Colon (tissue), 2 donors: Measurements from ENCODE around the gene TMEM131.
"Not testable (repeated sequence)": the region's sequence is repeated elsewhere in the genome, so short reads cannot be mapped to it uniquely, and the experiment has no call there.

Experiments
- FAIRE-seq: peaks from 2 replicates; lab custom pipeline; 2012; peaks lifted over from hg19 to GRCh38; lab: Jason Lieb, UNC
- donor health status: control.
- donor health status: control.

Gene TMEM131

DNA sequence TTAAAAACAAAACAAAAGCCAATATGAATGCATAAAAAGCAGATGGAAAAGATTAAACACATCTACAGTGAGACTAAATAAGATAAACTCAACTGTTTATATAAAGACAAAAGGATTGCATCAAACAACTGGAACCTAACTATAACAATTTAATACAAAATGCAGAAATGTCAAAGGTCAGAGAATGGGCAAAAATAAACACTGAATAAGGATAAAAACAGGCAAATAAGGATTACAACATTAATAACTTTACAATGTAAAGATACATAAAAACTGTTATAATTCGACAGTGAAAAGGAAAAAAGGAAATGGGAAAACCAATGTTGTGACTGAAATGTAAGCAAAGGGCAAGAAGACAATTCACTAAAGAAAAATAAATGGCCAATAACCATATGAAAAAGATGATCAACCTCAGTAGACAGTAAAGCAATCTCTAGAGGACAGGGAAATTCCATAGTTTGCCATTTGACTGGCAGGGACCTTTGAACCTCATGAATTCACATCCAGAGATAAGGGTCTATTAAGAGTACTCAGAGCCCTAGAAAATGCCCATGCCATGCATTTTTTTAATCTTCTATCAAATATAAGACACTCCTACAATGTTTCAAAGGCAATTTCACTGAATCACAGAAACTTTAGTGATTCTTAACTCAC is 83.7 kb downstream of the TMEM131 start:
- no peak for FAIRE-seq

DNA sequence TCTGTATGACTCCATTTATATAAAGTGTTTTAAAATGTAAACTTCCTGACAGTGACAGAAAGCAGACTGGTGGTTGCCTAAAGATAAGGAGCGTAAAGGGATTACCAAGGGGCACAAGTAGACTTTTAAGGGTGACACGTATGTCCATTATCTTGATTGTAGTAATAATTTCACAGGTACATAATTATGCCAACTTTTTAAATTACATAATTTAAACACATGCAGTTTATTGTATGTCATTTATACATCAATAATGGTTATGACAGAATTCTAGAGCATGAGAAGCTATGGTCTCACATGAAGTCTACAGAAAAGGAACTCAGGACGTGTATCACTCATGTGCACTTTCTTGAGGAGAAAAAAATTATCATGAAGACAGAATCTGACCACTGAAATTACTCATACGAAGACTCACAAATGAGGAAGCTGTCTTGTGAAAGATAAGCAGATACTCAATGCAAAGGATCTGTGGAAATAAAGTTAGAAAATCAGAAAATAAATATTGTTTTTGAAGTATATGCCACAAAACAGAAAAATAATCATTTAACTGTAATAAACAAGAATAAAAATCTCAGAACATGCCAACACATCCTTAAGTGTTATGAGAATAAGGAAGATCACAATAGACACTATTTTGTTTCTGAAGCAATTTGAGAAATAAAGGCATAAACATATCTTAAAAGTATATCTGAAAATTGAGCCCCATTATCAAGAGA is 84.4 kb downstream of the TMEM131 start:
- no peak for FAIRE-seq

DNA sequence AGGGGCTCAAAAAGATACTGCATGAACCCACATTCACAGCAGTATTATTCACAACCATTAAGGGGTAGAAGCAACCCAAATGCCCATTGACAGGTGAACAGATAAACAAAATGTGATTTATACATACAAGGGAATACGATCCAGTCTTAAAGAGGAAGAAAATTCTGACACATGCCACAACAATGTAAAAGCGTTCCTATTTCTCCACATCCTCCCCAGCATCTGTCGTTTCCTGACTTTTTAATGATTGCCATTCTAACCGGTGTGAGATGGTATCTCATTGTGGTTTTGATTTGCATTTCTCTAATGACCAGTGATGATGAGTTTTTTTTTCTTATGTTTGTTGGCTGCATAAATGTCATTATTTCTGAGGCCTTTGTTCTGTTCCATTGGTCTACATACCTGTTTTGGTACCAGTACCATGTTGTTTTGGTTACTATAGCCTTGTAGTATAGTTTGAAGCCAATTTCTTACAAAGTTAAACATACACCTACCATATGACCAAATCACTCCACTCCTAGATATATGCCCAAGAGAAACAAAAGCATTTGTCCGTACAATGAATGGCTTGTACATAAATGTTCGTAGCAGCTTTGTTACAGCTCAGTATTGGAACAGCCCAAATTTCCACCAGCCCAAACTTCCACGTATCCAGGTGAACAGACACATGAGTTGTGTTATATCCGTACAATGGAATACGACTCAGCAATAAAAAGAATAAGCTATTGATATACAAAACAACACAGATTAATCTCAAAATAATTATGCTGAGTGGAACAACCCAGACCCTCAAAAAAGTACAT is 85.1 kb downstream of the TMEM131 start:
- FAIRE-seq: no peak

DNA sequence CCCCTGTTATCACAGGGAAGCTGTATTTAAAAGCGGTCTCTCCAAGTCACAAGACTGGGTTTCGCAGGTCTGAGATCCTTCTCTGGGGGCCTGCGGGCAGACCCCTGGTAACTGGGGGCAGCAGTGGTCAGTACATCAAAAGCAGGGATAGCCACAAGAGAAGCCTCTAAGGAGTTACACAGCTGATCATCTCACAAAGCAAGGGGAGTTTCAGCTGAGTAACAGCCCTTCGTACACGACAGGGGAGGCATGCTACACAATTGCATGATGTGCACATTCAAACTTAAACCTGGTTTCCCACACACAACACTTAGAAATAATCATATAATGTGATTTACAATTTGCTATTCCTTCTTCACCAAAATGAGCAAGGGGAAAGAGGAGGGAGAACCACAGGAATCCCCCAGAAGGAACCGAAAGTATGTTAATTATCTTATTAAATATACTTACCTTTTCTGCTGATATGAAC is 87.5 kb downstream of the TMEM131 start:
- FAIRE-seq: no peak

DNA sequence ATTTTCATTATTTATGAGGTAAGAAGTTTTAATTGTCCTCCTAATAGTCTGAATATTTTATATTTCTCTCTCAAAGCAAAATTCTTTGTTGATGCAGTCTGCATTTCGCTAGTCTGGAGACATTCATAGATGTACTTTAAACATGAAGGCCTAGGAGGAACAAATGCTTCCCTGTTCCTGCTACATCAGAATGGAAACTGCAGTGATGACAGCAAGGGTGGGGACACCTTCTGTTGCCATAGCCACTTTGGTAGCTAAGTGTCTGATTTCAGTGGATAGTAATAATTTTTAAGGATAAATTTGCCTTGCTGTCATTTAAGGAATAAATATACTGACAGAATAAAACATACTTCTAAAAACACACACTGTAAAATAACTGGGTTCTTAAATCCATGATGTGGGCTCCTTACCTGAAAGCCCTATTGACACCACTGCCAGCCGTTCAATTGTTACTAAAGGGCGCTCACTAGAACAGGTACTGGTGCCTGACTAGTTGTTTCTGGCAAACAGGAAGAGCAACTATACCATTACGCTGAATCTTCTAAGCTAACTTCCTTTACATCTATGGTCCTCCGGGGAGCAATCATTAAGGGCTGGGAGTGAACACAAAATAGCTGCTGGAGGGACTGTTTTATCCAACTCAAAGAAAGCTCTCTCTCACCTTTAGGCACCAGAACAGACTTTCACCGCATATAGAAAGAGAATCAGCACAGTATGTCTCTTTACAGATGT is 88.2 kb downstream of the TMEM131 start:
- no peak for FAIRE-seq

DNA sequence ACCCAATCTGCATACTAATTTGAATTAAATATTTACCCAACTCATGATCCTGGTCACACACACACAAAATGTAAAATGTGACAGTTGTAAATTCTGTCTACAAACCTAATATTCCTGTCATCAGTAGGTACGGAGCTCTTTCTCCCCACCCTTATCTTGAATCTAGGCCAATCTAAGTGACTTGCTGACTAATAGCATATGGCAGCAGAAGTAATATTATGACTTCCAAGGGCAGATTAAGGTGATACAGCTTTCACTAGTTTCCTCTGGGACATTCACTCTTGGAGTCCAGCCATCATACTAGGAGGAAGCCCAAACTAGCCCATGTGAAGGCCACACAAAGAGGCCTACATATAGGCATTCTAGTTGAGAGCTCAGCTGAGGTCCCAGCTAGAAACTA is 89.4 kb downstream of the TMEM131 start:
- no peak for FAIRE-seq

DNA sequence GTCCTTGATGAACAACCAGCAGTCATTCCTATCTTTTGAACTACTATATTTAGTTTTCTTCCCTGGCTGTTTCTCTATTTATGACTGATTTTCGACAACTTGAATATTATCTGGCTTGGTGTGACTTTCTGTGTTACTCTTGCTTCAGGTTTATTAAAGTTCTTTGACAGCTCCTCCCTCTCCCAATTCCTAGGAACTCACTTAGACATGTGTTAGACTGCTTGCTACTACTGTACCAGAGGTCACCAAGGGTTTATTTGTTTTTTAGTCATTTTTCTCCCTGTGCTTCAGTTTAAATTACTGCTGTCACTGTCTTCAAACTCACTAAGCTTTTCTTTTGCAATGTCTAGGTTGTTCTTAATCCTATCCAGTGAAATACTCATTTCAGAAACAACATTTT is 90.5 kb downstream of the TMEM131 start:
- no peak for FAIRE-seq

DNA sequence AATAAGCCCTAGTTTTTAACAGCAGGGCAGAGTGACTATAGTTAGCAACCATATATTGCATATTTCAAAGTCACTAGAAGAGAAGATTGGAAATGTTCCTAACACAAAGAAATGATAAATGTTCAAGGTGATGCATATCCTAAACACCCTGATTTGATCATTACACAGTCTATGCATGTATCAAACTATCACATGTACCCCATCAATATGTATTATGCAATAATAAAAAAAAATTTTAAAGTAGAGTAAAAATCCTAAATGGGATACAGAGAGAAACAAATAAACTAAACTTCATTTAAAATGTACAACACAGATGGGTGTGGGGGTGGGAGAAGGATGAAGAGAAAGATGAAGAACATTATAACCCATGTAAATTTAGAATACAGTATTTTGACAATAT is 93.9 kb downstream of the TMEM131 start:
- no peak for FAIRE-seq

DNA sequence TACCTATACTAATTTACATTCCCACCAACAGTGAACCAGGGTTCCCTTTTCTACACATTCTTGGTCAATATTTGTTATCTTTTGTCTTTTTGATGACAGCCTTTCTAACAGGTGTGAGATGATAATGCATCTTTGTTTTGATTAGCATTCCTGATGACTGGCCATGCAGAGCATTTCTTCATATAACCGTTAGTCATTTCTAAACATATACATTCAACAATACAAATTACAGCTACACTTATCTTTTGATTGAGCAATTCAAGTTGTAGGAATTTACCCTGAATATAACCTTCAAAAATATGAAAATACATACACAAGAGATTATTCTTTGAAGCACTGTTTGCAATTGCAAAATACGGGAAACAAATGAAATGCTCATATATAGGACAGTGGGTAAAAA is 94.9 kb downstream of the TMEM131 start:
- no peak for FAIRE-seq

DNA sequence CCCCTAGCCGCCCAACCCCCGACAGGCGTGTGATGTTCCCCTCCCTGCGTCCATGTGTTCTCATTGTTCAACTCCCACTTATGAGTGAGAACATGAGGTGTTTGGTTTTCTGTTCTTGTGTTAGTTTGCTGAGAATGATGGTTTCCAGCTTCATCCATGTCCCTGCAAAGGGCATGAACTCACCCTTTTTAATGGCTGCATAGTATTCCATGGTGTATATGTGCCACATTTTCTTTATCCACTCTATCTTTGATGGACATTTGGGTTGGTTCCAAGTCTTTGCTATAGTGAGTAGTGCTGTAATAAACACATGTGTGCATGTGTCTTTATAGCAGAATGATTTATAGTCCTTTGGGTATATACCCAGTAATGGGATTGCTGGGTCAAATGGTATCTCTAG is 102.7 kb downstream of the TMEM131 start:
- not testable (repeated sequence) for FAIRE-seq

DNA sequence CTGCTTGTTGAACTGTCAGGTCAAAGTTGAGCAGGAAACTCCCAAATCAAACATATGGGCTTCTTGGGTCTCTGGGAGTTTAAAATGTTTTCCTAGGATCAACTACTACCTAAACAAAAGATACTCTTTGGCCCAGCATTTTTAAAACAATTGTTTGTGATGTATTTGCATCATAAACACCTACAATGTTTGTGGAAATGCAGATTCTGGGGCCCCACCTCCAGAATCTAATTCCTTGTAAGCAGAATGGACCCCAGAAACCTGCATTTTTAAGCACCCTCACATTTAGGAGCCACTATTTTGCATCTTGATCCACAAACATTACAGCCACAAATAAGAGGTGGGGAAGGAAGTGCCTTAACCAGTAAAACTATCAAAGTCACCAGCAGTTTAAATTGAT is 104.1 kb downstream of the TMEM131 start:
- FAIRE-seq: no peak

DNA sequence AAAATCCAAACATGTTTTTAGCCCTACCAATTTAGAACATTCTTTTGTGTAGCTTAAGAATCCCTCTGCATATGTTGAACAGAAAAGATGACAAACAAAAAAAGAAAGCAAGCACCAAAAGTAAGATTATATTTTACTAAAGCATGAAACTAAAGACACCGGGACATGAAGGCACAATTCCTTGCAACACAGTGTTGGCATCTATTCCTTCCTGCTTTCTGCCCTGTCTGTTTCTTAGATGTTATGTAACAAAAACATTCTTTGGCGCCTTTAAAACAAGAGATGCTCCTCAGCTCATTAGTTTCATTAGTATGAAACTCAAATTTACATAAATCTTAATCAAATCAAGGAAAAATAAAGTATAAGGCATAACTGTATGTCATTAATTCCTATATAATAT is 106.6 kb downstream of the TMEM131 start:
- no peak for FAIRE-seq

DNA sequence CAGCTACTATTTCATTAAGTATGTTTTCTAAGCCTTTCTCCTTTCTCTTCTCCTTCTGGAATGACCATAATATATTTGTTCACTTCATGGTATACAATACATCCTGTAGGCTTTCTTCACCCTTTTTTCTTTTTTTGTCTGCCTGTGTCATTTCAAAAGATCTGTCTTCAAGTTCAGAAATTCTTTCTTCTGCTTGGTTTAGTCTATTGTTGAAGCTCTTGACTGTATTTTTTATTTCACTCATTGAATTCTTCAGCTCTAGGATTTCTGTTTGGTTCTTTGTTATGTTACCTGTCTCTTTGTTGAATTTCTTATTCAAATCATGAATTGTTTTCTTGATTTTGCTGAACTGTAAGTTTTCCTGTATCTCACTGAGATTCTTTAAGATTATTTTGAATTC is 109.9 kb downstream of the TMEM131 start:
- no peak for FAIRE-seq

DNA sequence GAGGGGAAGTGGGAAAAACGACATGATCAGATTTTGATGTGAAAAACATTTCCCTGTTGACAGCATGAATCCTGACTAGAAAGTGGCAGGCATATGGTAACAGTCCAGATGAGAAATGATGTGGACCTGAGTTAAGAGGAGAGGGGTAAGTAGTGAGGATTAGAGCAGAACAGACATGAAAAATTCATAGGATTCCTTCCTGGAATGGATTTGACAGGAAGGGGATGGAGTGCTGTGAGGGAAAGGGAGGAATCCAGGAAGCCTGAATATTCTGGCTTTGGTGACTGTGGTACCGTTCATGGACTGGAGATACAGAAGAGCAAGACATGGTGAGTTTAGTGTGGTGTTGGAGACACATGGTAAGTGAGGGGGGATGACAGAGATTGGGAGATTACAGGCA is 115.4 kb downstream of the TMEM131 start:
- FAIRE-seq: no peak

DNA sequence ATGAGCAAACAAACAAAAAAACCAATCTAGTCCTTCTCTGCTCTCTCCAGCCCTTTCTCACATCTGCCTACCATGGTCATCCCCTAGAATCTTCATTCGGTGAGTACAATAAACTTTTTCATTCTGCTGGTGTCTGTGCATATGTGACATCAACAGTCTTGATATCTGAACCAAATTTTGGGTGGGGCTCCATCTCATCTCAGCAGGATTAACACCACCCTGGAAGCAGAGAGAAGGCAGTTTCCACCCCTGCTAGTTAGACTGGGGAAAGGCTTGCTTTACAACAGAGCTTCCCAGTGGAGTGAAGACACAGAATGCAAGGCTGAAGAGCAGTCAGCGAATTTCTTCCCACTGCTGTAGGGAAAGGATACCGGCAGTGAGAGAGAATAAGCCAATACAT is 116.9 kb downstream of the TMEM131 start:
- FAIRE-seq: no peak

DNA sequence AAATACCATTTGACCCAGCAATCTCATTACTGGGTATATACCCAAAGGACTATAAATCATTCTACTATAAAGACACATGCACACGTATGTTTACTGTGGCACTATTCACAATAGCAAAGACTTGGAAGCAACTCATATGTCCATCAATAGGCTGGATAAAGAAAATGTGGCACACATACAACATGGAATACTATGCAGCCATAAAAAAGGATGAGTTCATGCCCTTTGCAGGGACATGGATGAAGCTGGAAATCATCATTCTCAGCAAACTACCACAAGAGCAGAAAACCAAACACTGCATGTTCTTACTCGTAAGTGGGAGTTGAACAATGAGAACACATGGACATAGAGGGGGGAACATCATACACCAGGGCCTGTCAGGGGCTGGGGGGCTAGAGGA is 117.4 kb downstream of the TMEM131 start:
- not testable (repeated sequence) for FAIRE-seq

DNA sequence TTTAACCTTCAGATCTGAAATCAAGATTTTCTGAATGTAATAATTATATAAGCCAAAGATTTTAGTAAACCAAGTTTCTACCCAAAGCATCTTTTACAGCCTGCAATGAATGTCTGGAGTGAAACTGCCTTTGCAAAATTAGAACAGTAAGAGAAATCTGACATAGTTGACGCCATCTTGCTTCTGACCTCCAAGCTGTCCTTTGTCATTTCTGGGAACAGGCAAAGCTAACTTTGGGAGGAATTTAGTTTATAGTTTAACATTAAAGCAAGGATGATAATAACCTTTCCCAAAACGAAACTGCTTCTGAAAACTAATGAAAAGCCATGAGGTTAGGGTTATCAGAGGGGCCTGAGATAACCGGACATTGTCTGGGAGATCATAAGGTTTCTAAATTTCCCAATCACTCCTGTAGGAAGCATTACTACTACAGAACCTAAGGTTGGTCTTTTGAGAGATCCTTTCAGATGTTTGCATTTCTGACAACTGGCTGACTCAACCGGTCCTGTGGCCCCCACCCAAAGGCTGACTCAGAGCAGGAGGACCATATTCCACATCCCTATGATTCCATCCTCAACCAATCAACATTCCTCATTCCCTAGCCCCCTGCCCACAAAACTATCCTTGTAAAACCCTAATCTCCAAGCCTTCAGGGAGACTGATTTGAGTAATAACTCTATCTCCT is 124.5 kb downstream of the TMEM131 start:
- no peak for FAIRE-seq

DNA sequence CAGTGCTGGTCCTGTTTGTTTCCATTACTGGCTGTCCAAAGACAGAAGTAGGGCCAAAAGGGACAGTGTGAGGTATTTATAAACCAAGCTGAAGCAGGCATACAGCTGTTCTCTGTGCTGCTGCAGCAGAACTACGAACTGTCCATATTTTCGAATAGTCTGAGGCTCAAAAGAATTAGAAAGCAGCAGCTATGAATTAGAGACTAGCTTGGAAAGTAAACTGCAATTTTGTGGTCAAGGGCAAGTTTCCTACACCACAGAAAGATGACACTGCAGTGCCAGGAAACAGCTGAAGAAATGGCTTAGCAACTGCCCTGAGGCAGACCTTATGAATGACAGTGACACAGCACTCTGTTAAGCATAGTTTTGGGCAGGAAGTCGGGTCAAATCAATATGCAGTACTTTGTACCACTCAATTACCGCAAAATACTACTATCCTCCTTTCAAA is 125.3 kb downstream of the TMEM131 start:
- no peak for FAIRE-seq

DNA sequence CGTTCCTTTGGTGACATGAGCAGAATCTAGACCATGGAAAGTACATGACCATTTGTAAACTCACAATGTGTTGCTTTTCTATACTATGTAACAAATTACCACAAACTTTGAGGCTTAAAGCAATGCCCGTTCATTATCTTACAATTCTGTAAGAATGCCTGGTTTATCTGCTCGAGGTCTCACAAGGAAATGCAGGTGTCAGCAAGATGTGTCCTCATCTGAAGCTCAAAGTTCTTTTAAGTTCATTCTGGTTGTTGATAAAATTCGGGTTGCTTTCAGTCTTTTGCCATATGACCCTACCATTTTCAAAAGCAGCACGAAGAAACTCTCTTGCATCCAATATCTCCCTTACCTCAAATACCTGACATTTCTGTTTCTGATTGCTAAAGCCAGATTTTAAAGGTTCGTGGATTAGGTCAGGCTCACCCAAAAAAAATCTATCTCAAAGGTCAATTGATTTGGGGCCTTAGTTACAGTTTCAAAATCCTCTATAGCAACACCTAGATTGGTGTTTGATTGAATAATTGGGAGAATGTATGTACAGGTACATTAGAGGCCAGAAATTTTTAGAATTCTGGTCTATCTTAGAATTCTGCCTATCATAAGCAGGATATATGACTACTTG is 125.9 kb downstream of the TMEM131 start:
- no peak for FAIRE-seq

DNA sequence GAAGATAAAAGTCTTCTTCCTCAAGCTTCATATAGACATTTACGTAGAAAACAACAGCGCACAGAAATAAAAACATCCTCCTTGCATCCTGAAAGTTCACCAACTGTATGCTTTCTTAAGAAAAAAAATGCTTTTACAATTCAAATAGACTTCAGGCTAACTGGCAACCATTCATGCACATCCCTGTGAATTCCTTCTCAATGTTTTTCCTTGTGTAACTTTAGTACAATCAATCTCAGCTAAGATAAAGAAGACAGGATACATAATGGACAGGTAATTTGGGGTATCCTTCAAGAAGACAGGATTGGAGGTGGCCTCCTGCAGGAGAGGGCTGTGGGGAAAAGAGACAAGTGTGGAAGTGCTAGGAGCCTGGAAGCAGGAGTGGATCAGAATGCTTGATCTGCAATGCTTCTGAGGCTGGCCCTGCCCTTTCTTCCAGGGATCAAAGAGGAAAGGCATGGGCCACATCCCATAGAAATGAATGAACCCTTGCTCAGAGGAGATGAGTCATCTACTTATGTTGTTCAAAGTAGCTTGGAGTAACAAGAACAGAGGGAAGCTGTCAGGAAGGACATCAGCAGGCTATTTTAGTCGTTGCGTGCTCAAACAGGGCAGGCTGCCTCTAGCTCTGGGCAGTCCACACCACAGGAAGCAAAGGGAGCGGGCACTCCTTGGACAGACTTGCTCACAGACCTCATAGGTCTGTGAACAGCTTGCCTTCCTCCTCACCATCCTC is 126.6 kb downstream of the TMEM131 start:
- no peak for FAIRE-seq

DNA sequence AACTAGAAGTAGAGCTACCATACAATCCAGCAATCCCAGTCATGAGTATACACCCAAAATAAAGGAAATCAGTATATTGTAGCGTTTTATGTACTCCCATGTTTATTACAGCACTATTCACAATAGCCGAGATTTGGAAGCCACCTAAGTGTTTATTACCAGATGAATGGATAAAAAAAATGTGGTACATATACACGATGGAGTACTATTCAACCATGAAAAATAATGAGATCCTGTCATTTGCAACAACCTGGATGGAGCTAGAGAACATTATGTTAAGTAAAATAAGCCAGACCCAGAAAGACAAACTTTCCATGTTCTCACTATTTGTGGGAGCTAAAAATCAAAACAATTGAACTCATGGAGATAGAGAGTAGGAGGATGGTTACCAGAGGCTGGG is 131.9 kb downstream of the TMEM131 start:
- FAIRE-seq: no peak
